Measurements from ENCODE around the gene TGM4. TPM values are rescaled to one million over a fixed set of nuclear protein-coding genes. Genes with fewer than 3 reads are reported as not detected.

Gene TGM4
- total RNA-seq = 0.09 TPM in 1 of 3 replicates, not detected in the others

DNA sequence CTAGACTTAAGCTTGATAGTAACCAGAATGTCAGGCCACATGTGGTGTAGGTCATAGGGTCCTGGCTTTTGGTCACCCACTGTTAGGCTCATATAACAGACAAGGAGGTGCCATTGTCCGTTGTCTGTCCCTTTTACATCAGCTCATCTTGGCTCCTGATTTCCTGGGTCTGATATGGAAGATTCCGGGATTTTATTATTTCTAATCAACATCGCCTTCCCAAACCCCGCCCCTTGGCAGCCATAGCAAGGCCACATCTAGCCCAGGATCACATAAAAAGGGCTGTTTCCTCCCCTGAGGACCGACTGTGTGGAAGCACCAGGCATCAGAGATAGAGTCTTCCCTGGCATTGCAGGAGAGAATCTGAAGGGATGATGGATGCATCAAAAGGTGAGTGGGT is at the start of gene TGM4:
Gene TGM4, plus strand, starts transcription at position 301 of the 400 bp plus-strand sequence. Its CDS starts 71 bp downstream, at position 372.
- Mint-ChIP-seq H3K27ac (no peak within 1 kb of the TSS), H3K36me3 (no peaks in the 10 kb centered on the region), H3K9me3 (no peaks in the 10 kb centered on the region), H3K27me3 (ENCODE audit: low read depth) (no peaks in the 10 kb centered on the region), H3K4me1 (no peaks in the 10 kb centered on the region), H3K4me3 (no peak within 1 kb of the TSS)
- TF ChIP-seq, protein P1, sequence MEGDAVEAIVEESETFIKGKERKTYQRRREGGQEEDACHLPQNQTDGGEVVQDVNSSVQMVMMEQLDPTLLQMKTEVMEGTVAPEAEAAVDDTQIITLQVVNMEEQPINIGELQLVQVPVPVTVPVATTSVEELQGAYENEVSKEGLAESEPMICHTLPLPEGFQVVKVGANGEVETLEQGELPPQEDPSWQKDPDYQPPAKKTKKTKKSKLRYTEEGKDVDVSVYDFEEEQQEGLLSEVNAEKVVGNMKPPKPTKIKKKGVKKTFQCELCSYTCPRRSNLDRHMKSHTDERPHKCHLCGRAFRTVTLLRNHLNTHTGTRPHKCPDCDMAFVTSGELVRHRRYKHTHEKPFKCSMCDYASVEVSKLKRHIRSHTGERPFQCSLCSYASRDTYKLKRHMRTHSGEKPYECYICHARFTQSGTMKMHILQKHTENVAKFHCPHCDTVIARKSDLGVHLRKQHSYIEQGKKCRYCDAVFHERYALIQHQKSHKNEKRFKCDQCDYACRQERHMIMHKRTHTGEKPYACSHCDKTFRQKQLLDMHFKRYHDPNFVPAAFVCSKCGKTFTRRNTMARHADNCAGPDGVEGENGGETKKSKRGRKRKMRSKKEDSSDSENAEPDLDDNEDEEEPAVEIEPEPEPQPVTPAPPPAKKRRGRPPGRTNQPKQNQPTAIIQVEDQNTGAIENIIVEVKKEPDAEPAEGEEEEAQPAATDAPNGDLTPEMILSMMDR (IDR thresholded peaks at IDR 0.05; ENCODE audit: unreplicated experiment) = no peak
- no peak for DNase-seq (ENCODE audit: low spot score in 2 of 2, unreplicated experiment in 2 of 2)

DNA sequence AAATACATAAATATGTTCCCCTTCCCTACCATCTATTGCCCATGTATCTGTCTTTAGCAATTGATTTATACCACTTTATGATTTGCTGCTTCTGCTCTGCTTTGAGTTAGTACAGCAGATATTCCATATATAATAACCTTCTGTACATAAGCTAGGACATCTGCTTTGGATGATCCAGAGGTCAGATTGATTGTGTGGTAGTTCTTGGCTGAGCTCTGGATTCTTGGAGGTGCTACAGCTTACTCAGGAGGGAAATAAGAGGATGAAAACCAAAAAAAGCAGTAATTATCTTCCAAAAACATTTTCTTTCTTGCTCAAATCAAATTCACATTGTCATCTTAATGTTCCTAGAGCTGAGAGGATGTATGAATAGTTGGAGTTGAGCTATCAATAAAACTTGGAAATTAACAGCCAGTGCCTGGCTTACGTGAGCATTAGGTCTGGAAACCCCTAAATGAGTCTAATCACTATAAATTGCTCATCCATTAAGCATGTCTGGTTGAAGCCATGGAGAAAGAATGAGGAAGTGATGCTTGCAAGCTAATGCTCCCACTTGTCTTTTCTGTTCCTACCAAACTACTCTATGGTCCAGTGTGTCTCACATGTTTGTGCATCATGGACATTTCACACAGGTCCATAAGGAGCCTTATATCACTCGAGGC is 49.0 kb upstream of the TGM4 start:
- Mint-ChIP-seq H3K27ac (peak overlapping the region; percentile 17), H3K9me3 (peaks cover 6% of the 10 kb centered on the region), H3K4me3 (no peak overlapping the region), H3K36me3 (peaks cover 20% of the 10 kb centered on the region), H3K27me3 (ENCODE audit: low read depth) (no peaks in the 10 kb centered on the region), H3K4me1 (peaks cover 13% of the 10 kb centered on the region)
- TF ChIP-seq, protein P1 (IDR thresholded peaks at IDR 0.05; ENCODE audit: unreplicated experiment) = no peak
- no peak for DNase-seq (ENCODE audit: low spot score in 2 of 2, unreplicated experiment in 2 of 2)

DNA sequence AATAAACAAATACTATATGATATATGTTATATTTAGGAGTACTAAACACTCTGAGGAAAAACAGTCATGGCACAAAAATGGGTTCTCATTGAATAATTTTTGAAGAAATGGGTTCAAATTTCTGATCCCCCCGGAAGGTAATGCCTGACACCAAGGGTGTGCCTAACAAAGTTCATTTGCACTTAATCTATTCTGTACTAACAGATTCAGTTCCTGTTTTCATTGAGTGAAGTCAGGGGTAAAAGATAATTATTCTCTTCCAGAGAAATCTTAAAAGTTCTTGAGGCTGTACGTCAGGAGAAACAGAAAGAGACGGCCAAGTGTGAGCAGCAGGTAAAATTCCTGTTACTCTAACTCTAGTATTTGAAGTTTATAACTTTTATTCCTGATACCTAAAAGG is 47.2 kb upstream of the TGM4 start:
- Mint-ChIP-seq H3K4me3 (no peak overlapping the region), H3K9me3 (peaks cover 6% of the 10 kb centered on the region), H3K4me1 (peaks cover 13% of the 10 kb centered on the region), H3K27me3 (ENCODE audit: low read depth) (no peaks in the 10 kb centered on the region), H3K36me3 (peaks cover 16% of the 10 kb centered on the region), H3K27ac (no peak overlapping the region)
- TF ChIP-seq, protein P1 (IDR thresholded peaks at IDR 0.05; ENCODE audit: unreplicated experiment) = no peak
- DNase-seq (ENCODE audit: low spot score in 2 of 2, unreplicated experiment in 2 of 2) = no peak

DNA sequence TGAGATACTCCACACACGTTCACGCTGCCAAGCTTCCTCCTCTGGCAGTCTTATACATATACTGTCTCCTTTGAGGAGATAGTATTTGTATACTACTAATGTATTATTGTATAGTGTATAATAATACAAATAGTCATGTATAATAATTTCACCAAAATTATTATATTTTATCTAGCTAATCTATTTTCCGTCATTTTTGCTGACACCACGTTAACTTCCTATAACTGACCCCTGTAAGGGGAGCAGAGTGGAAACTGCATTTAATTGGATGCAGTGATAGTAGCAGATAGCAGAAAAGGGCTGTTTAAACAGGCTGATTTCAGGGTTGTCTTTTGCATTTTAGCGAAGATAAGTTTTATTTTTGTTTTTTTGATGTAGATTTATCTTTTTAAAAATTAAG is 43.2 kb upstream of the TGM4 start:
- no peak overlapping the region for H3K27ac Mint-ChIP-seq
- TF ChIP-seq, protein P1 (IDR thresholded peaks at IDR 0.05; ENCODE audit: unreplicated experiment) = no peak
- H3K4me1 Mint-ChIP-seq = no peaks in the 10 kb centered on the region
- H3K4me3 Mint-ChIP-seq = no peak overlapping the region
- H3K36me3 Mint-ChIP-seq = peaks cover 4% of the 10 kb centered on the region
- no peak for DNase-seq (ENCODE audit: low spot score in 2 of 2, unreplicated experiment in 2 of 2)
- H3K9me3 Mint-ChIP-seq = peaks cover 5% of the 10 kb centered on the region
- H3K27me3 Mint-ChIP-seq (ENCODE audit: low read depth) = no peaks in the 10 kb centered on the region

DNA sequence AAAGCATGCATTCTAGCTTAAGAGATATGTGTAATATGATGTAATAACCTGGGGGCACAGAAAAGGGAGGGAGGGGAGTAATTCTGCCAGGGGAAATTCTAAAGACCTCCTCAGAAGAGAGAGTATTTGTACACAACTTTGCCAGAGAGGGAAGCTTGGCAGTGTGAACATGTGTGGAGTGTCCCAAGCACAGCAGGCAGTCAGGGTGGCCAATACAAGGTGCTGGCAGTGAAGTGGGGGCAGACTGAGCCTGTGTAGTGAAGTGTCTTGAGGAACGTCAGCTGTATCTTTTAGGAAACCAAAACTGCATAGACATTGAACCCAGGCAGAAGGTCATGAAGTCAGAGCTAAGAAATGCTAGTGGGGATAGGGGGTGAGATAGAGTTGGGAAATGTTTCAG is 42.4 kb upstream of the TGM4 start:
- Mint-ChIP-seq H3K27me3 (ENCODE audit: low read depth) (no peaks in the 10 kb centered on the region), H3K36me3 (peaks cover 12% of the 10 kb centered on the region), H3K4me3 (no peak overlapping the region), H3K9me3 (peaks cover 11% of the 10 kb centered on the region), H3K27ac (no peak overlapping the region), H3K4me1 (no peaks in the 10 kb centered on the region)
- TF ChIP-seq, protein P1 (IDR thresholded peaks at IDR 0.05; ENCODE audit: unreplicated experiment) = no peak
- DNase-seq (ENCODE audit: low spot score in 2 of 2, unreplicated experiment in 2 of 2) = no peak
